H1 (cell line): ENCODE results near the gene NPR2. TPM values are rescaled to one million over a fixed set of nuclear protein-coding genes. Genes with fewer than 3 reads are reported as not detected.
A peak's percentile ranks its signal among the peaks of the same experiment; 100 is the strongest.

ENCODE experiments used
- CTCF ChIA-PET: fragments of 300-600 bp; sonication (Branson Sonifier 250); formaldehyde crosslinking; loops from one replicate; lab custom pipeline; 2021; ENCODE audit not compliant: partially characterized antibody; lab: Charles Lee
- POLR2A ChIA-PET: fragments of 300-600 bp; sonication (Branson Sonifier 250); formaldehyde crosslinking; loops from one replicate; lab custom pipeline; 2021; ENCODE audit warnings: inconsistent platforms; ENCODE audit not compliant: partially characterized antibody; lab: Charles Lee
- DNase-seq, 2 experiments: peaks; one replicate each; pipeline versions ENCODE4 v3.0.0 to v3.0.0-alpha.2; 2010 to 2022; ENCODE audit warnings: low spot score in 2 of 2, low read depth in 1 of 2, mixed read lengths in 1 of 2
- FAIRE-seq: peaks from 2 replicates; lab custom pipeline; 2011; peaks lifted over from hg19 to GRCh38; lab: Jason Lieb, UNC
- H2AFZ ChIP-seq: 2 replicates; pipeline ENCODE4 v1.8.1; 2012; ENCODE audit warnings: low read length, inconsistent platforms
- H2AK5ac ChIP-seq: 2 replicates; pipeline ENCODE4 v1.6.1; 2013; ENCODE audit warnings: low read depth, low read length
- H2BK120ac ChIP-seq: replicated peaks from 2 replicates; pipeline ENCODE3; 2013; ENCODE audit warnings: low read depth, low read length, inconsistent platforms
- H2BK12ac ChIP-seq: 2 replicates; pipeline ENCODE4 v1.6.1; 2013; ENCODE audit warnings: low read depth, low read length
- H2BK15ac ChIP-seq: 2 replicates; pipeline ENCODE4 v1.6.1; 2013; ENCODE audit warnings: low read length
- H2BK20ac ChIP-seq: 2 replicates; pipeline ENCODE4 v1.6.1; 2013; ENCODE audit warnings: low read length
- H2BK5ac ChIP-seq: 2 replicates; pipeline ENCODE4 v1.6.1; 2013; ENCODE audit warnings: low read depth, low read length
- H3K14ac ChIP-seq: 2 replicates; pipeline ENCODE4 v1.6.1; 2013; ENCODE audit warnings: inconsistent platforms; ENCODE audit not compliant: insufficient read length
- H3K18ac ChIP-seq: 2 replicates; pipeline ENCODE4 v1.6.1; 2013; ENCODE audit warnings: low read length; ENCODE audit errors: extremely low read depth
- H3K23ac ChIP-seq: 2 replicates; pipeline ENCODE4 v1.6.1; 2013; ENCODE audit warnings: inconsistent platforms; ENCODE audit not compliant: insufficient read length
- H3K23me2 ChIP-seq: 2 replicates; pipeline ENCODE4 v1.6.1; 2013; ENCODE audit warnings: low read depth, low read length
- H3K27ac ChIP-seq: 2 replicates; pipeline ENCODE4 v1.6.1; 2011; ENCODE audit warnings: low read depth, low read length, inconsistent platforms
- H3K27me3 ChIP-seq, 4 experiments: replicated peaks in 1 of 4; 1 replicate in 1 of 4; 2 replicates in 3 of 4; pipeline versions ENCODE4 v1.6.1 to v1.8.1; 2011 to 2013; ENCODE audit warnings: low read length in 3 of 4, mild to moderate bottlenecking in 3 of 4, inconsistent platforms in 2 of 4, mixed read lengths in 2 of 4, moderate library complexity in 1 of 4; ENCODE audit not compliant: control insufficient read depth in 3 of 4, insufficient read depth in 3 of 4; ENCODE audit errors: extremely low read depth in 1 of 4
- H3K36me3 ChIP-seq, 4 experiments: 2 replicates each; pipeline versions ENCODE4 v1.6.1 to v1.8.1; 2011 to 2013; ENCODE audit warnings: mild to moderate bottlenecking in 4 of 4, low read length in 3 of 4, moderate library complexity in 2 of 4, control low read depth in 1 of 4, inconsistent platforms in 1 of 4; ENCODE audit not compliant: insufficient read depth in 4 of 4, control insufficient read depth in 2 of 4
- H3K4ac ChIP-seq: replicated peaks from 2 replicates; pipeline ENCODE3; 2013; ENCODE audit warnings: low read length, low read depth, mixed read lengths, inconsistent platforms; ENCODE audit not compliant: insufficient read length
- H3K4me1 ChIP-seq, 4 experiments: replicated peaks in 1 of 4; 1 replicate in 1 of 4; 2 replicates in 3 of 4; pipeline versions ENCODE4 v1.6.1 to v1.8.1; 2011 to 2013; ENCODE audit warnings: low read length in 3 of 4, inconsistent platforms in 2 of 4, mixed read lengths in 1 of 4; ENCODE audit not compliant: insufficient read depth in 4 of 4, control insufficient read depth in 3 of 4
- H3K4me2 ChIP-seq, 2 experiments: 2 replicates each; pipeline versions ENCODE4 v1.6.1 to v1.8.1; 2011 to 2013; ENCODE audit warnings: low read depth in 2 of 2, low read length in 2 of 2, control low read depth in 1 of 2, inconsistent platforms in 1 of 2, mild to moderate bottlenecking in 1 of 2; ENCODE audit not compliant: insufficient read depth in 1 of 2
- H3K4me3 ChIP-seq, 4 experiments: fragments of 200-600, 300-600 bp in 1 of 4; sonication (generic), shearing (Covaris generic), sonication (Bioruptor Twin) in 1 of 4; 2 replicates each; pipeline versions ENCODE4 v1.5.1 to v1.8.1; 2011 to 2016; ENCODE audit warnings: low read length in 4 of 4, low read depth in 3 of 4, control low read depth in 2 of 4, inconsistent platforms in 2 of 4, mild to moderate bottlenecking in 2 of 4, mixed read lengths in 1 of 4, moderate library complexity in 1 of 4; ENCODE audit not compliant: insufficient read depth in 2 of 4; ENCODE audit errors: extremely low read depth in 1 of 4
- H3K56ac ChIP-seq: replicated peaks from 2 replicates; pipeline ENCODE3; 2013; ENCODE audit warnings: low read depth, mild to moderate bottlenecking, mixed read lengths, low read length, inconsistent platforms; ENCODE audit not compliant: insufficient read length
- H3K79me1 ChIP-seq: 2 replicates; pipeline ENCODE4 v1.6.1; 2013; ENCODE audit warnings: low read depth, low read length, control low read depth
- H3K79me2 ChIP-seq, 2 experiments: 2 replicates each; pipeline versions ENCODE4 v1.6.1 to v1.8.1; 2012 to 2013; ENCODE audit warnings: low read length in 2 of 2, mild to moderate bottlenecking in 2 of 2, inconsistent platforms in 1 of 2; ENCODE audit not compliant: insufficient read depth in 2 of 2, control insufficient read depth in 1 of 2
- H3K9ac ChIP-seq, 4 experiments: replicated peaks in 1 of 4; 1 replicate in 1 of 4; 2 replicates in 3 of 4; pipeline versions ENCODE4 v1.6.1 to v1.8.1; 2011 to 2013; ENCODE audit warnings: low read depth in 3 of 4, low read length in 3 of 4, control low read depth in 2 of 4, mild to moderate bottlenecking in 2 of 4, moderate library complexity in 2 of 4, inconsistent platforms in 1 of 4; ENCODE audit errors: extremely low read depth in 1 of 4
- H3K9me3 ChIP-seq, 2 experiments: 2 replicates each; pipeline versions ENCODE4 v1.6.1 to v1.8.1; 2012 to 2013; ENCODE audit warnings: mild to moderate bottlenecking in 2 of 2, moderate library complexity in 2 of 2, control low read depth in 1 of 2, inconsistent platforms in 1 of 2, low read depth in 1 of 2, low read length in 1 of 2, mixed read lengths in 1 of 2; ENCODE audit not compliant: insufficient read depth in 2 of 2
- H4K20me1 ChIP-seq, 2 experiments: replicated peaks in 1 of 2; 2 replicates each; pipeline versions ENCODE3 to v1.8.1; 2011 to 2013; ENCODE audit warnings: inconsistent platforms in 2 of 2, low read length in 2 of 2, mild to moderate bottlenecking in 1 of 2; ENCODE audit not compliant: insufficient read depth in 2 of 2, control insufficient read depth in 1 of 2
- H4K5ac ChIP-seq: 2 replicates; pipeline ENCODE4 v1.6.1; 2013; ENCODE audit warnings: low read length, low read depth, mixed read lengths, inconsistent platforms; ENCODE audit not compliant: insufficient read length
- H4K8ac ChIP-seq: 2 replicates; pipeline ENCODE4 v1.8.0; 2013; ENCODE audit warnings: mild to moderate bottlenecking, moderate library complexity, low read length, inconsistent platforms; ENCODE audit not compliant: insufficient read depth; ENCODE audit errors: extremely low read depth
- H4K91ac ChIP-seq: replicated peaks from 2 replicates; pipeline ENCODE3; 2013; ENCODE audit warnings: low read length, mixed read lengths, inconsistent platforms; ENCODE audit not compliant: insufficient read length
- CBX8 ChIP-seq: fragments of 300-800, 300-1000 bp; sonication (generic); IDR thresholded peaks from 2 replicates; pipeline ENCODE4 v1.7.1; 2016; ENCODE audit warnings: low read depth, low read length, borderline replicate concordance
- CEBPB ChIP-seq: IDR thresholded peaks from 2 replicates; pipeline ENCODE4 v1.6.1; 2012; ENCODE audit warnings: low read depth, low read length
- CTBP2 ChIP-seq: IDR thresholded peaks from 2 replicates; pipeline ENCODE4 v1.7.0; 2011; ENCODE audit warnings: borderline replicate concordance, mild to moderate bottlenecking, moderate library complexity, mixed read lengths, low read length; ENCODE audit not compliant: insufficient read depth, insufficient read length
- HDAC2 ChIP-seq, 2 experiments: fragments of 300-600 bp in 1 of 2; sonication (generic) in 1 of 2; IDR thresholded peaks; 2 replicates each; pipeline ENCODE4 v1.6.1; 2011 to 2012; ENCODE audit warnings: low read depth in 2 of 2, low read length in 2 of 2, mild to moderate bottlenecking in 2 of 2, moderate library complexity in 2 of 2, borderline replicate concordance in 1 of 2, inconsistent platforms in 1 of 2
- HDAC6 ChIP-seq: IDR thresholded peaks from one replicate; pipeline ENCODE4 v1.7.1; 2012; ENCODE audit warnings: low read depth, mild to moderate bottlenecking, inconsistent platforms, low read length, moderate library complexity
- JUND ChIP-seq: IDR thresholded peaks from 2 replicates; pipeline ENCODE4 v1.6.1; 2011; ENCODE audit warnings: mild to moderate bottlenecking, improper control_type of control experiment, low read length
- MAX ChIP-seq: IDR thresholded peaks from 2 replicates; pipeline ENCODE4 v1.6.1; 2012; ENCODE audit warnings: inconsistent platforms
- WGBS, 2 experiments: shearing (Covaris generic) in 1 of 2; methylation state at CpG; one replicate each; pipeline versions ENCODE4 v1.1.6 to v1.1.7; 2013 to 2015; ENCODE audit warnings: low lambda C conversion rate in 2 of 2, mixed read lengths in 2 of 2, inconsistent platforms in 1 of 2, low coverage in 1 of 2, missing lambda C conversion rate in 1 of 2; ENCODE audit not compliant: insufficient replicate concordance in 2 of 2, insufficient coverage in 1 of 2, insufficient read length in 1 of 2; ENCODE audit errors: extremely low coverage in 1 of 2, missing lambda C conversion rate in 1 of 2; 5-methylcytosine and 5-hydroxymethylcytosine counted together
- polyA plus RNA-seq, 7 experiments: library from polyadenylated mRNA; depleted of rRNA in 3 of 7; stranded (reverse) in 5 of 7; unstranded in 2 of 7; fragments of >200 nt in 5 of 7; fragments of 200-250 nt in 2 of 7; gene quantifications; 1 replicate in 5 of 7; 2 replicates in 1 of 7; 4 replicates in 1 of 7; pipeline versions ENCODE4 v1.2.1 to v1.2.3, GENCODE V29; 2011 to 2013; ENCODE audit warnings: missing spikeins in 2 of 7, mixed read lengths in 2 of 7
- total RNA-seq: library from RNA; stranded (reverse); fragmentation: NEBNext Ultra II Directional; extraction: Animal tissue kit (Norgen Biotek cat#: 25700); gene quantifications from 2 replicates; pipeline ENCODE4 v1.2.1, GENCODE V29; 2021
- TF ChIP-seq, protein P1 (sequence below): IDR thresholded peaks from 2 replicates; pipeline ENCODE4 v1.6.1; 2012; ENCODE audit warnings: inconsistent platforms

The NPR2 gene
- total and polyA plus RNA-seq, 2 of the 8 experiments (the other 6 are each of a cell fraction or from before 2014, with no cell fraction given) = 11.0 to 17.0 TPM

DNA sequence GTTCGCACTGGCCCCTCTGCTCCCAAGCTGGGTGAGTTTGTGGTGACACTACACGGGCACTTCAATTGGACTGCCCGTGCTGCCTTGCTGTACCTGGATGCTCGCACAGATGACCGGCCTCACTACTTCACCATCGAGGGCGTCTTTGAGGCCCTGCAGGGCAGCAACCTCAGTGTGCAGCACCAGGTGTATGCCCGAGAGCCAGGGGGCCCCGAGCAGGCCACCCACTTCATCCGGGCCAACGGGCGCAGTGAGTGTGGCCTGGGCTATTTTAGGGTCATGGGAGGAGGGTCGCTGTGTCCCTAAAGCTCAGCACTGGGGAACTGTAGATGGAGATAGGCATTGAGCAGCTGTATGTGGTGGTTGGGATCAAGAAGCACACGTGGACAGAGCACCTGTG is 1.4 kb downstream of the NPR2 start:
- Histone ChIP-seq H3K36me3 (no peaks in the 10 kb centered on the region), H3K27me3 (peaks cover 0 to 10% (median 0%) of the 10 kb centered on the region in 4 experiments; a peak in 4 of 7 replicates), H3K4me3 (no peak overlapping the region), H3K18ac (no peak overlapping the region), H2AK5ac (0 out of 2 replicates have a peak overlapping the region, but pooled peaks have one; percentile 65), H2BK20ac (no peak overlapping the region), H3K27ac (no peak overlapping the region), H3K56ac (no peak overlapping the region), H3K23me2 (peaks cover 5% of the 10 kb centered on the region; the same call in 1 of the 2 replicates), H3K23ac (no peak overlapping the region), H4K20me1 (no peaks in the 10 kb centered on the region), H3K79me1 (no peaks in the 10 kb centered on the region), H2AFZ (no peak overlapping the region), H4K91ac (no peak overlapping the region), H2BK12ac (0 out of 2 replicates have a peak overlapping the region, but pooled peaks have one; percentile 50), H3K14ac (no peak overlapping the region), H2BK120ac (no peak overlapping the region), H3K4ac (no peak overlapping the region), H2BK15ac (0 out of 2 replicates have a peak overlapping the region, but pooled peaks have one; percentile 16), H3K4me1 (peaks cover 5 to 13% (median 7%) of the 10 kb centered on the region in 4 experiments; a peak in 6 of 7 replicates), H4K8ac (no peak overlapping the region), H3K9me3 (no peaks in the 10 kb centered on the region), H4K5ac (no peak overlapping the region), H3K4me2 (no peak overlapping the region; a peak in 1 of 4 replicates), H2BK5ac (no peak overlapping the region), H3K9ac (no peak overlapping the region), H3K79me2 (no peaks in the 10 kb centered on the region)
- ChIA-PET POLR2A (interaction anchor here (0.7 to 3.9 kb wide), 6 partner anchors 11 to 57 kb away, joined by 3 to 38 read pairs (median 4); partner anchors contain the start of genes HINT2 and SPAG8), CTCF (interaction anchor here (0.7 to 2.6 kb wide), 11 partner anchors 15 to 136 kb away, joined by 3 to 26 read pairs (median 3); partner anchors contain the start of genes HINT2 and SPAG8)
- TF ChIP-seq CTBP2 (no peak), JUND (no peak), CEBPB (no peak), HDAC6 (no peak), MAX (no peak), HDAC2 (IDR thresholded peaks at IDR 0.05; ENCODE audit: borderline replicate concordance in 1 of 2, low read depth in 2 of 2, low read length in 2 of 2) (no peak), CBX8 (no peak)
- TF ChIP-seq, protein P1, sequence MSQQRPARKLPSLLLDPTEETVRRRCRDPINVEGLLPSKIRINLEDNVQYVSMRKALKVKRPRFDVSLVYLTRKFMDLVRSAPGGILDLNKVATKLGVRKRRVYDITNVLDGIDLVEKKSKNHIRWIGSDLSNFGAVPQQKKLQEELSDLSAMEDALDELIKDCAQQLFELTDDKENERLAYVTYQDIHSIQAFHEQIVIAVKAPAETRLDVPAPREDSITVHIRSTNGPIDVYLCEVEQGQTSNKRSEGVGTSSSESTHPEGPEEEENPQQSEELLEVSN = no peak
- 87% methylated on average over 14 of the region's 14 CpGs; no CpG with 5 or more reads in 1 of the 2 experiments for WGBS, 2 experiments
- DNase-seq = no peak
- FAIRE-seq = no peak
